ENCODE results near the gene DHRSX. TPM values are rescaled to one million over a fixed set of nuclear protein-coding genes. Genes with fewer than 3 reads are reported as not detected.

The DHRSX gene
- total and polyA plus RNA-seq, 9 of the 15 experiments (the other 6 are each of a cell fraction or from before 2014, with no cell fraction given), result 0.59 to 11.0 (median 6.2) TPM

DNA sequence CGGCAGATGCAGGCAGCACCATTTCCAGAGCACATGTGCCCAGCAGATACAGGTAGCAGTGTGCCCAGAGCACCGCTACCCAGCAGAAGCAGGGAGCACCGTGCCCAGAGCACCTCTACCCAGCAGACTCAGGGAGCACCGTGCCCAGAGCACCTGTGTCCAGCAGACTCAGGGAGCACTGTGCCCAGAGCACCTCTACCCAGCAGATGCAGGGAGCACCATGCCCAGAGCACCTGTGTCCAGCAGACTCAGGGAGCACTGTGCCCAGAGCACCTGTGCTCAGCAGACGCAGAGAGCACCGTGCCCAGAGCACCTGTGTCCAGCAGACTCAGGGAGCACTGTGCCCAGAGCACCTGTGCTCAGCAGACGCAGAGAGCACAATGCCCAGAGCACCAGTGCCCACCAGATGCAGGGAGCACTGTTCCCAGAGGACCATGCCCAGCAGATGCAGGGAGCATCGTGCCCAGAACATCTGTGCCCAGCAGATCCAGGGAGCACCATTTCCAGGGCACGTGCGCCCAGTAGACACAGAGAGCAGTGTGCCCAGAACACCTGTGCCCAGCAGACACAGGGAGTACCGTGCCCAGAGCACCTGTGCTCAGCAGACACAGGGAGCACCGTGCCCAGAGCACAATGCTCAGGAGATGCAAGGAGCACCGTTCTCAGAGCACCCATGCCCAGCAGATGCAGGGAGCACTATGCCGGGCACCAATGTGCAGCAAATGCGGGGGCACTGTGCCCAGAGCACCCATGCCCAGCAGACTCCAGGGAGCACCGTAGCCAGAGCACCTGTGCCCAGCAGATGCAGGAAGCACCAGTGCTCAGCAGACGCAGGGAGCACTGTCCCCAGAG is 236.4 kb downstream of the DHRSX start:
- no peak for ATAC-seq
- in situ Hi-C loops (cut with MboI), result loop anchor here (25.0 kb wide), 1 partner anchor 327 kb away; no protein-coding TSS in a partner anchor
- peak; percentile 46 for TF ChIP-seq CHD4 (IDR thresholded peaks at IDR 0.05; ENCODE audit: insufficient read depth, insufficient replicate concordance, low read depth, low read length, poor library complexity, severe bottlenecking)
- TF ChIP-seq RCOR1 (IDR thresholded peaks at IDR 0.05; ENCODE audit: borderline replicate concordance in 1 of 2, low read depth in 2 of 2, low read length in 2 of 2), result no peak
- peak; percentile 35; the same call in 1 of the 2 replicates for TF ChIP-seq HNRNPL (IDR thresholded peaks at IDR 0.05; ENCODE audit: low read depth, low read length)
- TF ChIP-seq MAZ (CRISPR knock-in tag; conservative IDR thresholded peaks at IDR 0.05 in 1 of 2, IDR thresholded peaks at IDR 0.05 in 1 of 2), result no peak
- no peak for TF ChIP-seq HMG20B (CRISPR knock-in tag; IDR thresholded peaks at IDR 0.05)
- no peak for TF ChIP-seq JUND (IDR thresholded peaks at IDR 0.05; ENCODE audit: borderline replicate concordance, low read depth, low read length)
- TF ChIP-seq JUND (tag; IDR thresholded peaks at IDR 0.05; ENCODE audit: borderline replicate concordance, low read depth, low read length), result no peak
- TF ChIP-seq ILF3 (IDR thresholded peaks at IDR 0.05; ENCODE audit: borderline replicate concordance), result no peak
- TF ChIP-seq CEBPG (CRISPR knock-in tag; IDR thresholded peaks at IDR 0.05), result no peak
- no peak for TF ChIP-seq CEBPG (tag; conservative IDR thresholded peaks at IDR 0.05 in 1 of 2, IDR thresholded peaks at IDR 0.05 in 1 of 2)
- TF ChIP-seq POLR3G (IDR thresholded peaks at IDR 0.05; ENCODE audit: extremely low read depth, insufficient read length, insufficient replicate concordance), result no peak
- no peak for TF ChIP-seq TFE3 (CRISPR knock-in tag; IDR thresholded peaks at IDR 0.05)
- TF ChIP-seq ZNF263 (CRISPR knock-in tag; IDR thresholded peaks at IDR 0.05; ENCODE audit: borderline replicate concordance), result peak; percentile 85
- TF ChIP-seq PHB (CRISPR knock-in tag; IDR thresholded peaks at IDR 0.05), result no peak
- TF ChIP-seq ZBTB33 (CRISPR knock-in tag; IDR thresholded peaks at IDR 0.05), result 0 out of 2 replicates have a peak, but pooled peaks have one; percentile 33

More for the DNA sequence above, 236.4 kb downstream of the DHRSX start:
- Histone ChIP-seq H4K20me1 (replicated peaks; ENCODE audit: control insufficient read depth, insufficient read depth, low read length) (no peaks in the 10 kb centered on the region), H3K9me3 (replicated peaks; ENCODE audit: control insufficient read depth, insufficient read depth, low read depth, low read length) (no peaks in the 10 kb centered on the region), H3K27ac (ENCODE audit: extremely low read depth, low read depth, low read length) (no peak overlapping the region), H3K9me1 (ENCODE audit: control insufficient read depth, insufficient read depth, low read length) (no peaks in the 10 kb centered on the region), H2AFZ (ENCODE audit: low read depth, low read length) (no peak overlapping the region), H3K27me3 (ENCODE audit: control insufficient read depth in 2 of 2, insufficient read depth in 2 of 2, low read length in 2 of 2) (no peaks in the 10 kb centered on the region), H3K4me3 (no peak overlapping the region), H3K4me2 (ENCODE audit: insufficient read depth, low read length) (no peak overlapping the region), H3K4me1 (replicated peaks in 1 of 2; ENCODE audit: control insufficient read depth in 2 of 2, insufficient read depth in 2 of 2, low read length in 2 of 2) (peaks cover 0 to 8% of the 10 kb centered on the region in 2 experiments; a peak in 2 of 5 replicates), H3K79me2 (ENCODE audit: control insufficient read depth, insufficient read depth, low read length) (no peaks in the 10 kb centered on the region), H3K9ac (ENCODE audit: insufficient read depth in 1 of 2, low read depth in 2 of 2, low read length in 2 of 2) (no peak overlapping the region), H3K36me3 (ENCODE audit: control insufficient read depth, insufficient read depth, low read length) (no peaks in the 10 kb centered on the region)
- intact Hi-C loops (cut with micrococcal nuclease), result no loop called here
- no peak for DNase-seq (ENCODE audit: extremely low read depth in 1 of 4, low spot score in 3 of 4)
- 61% methylated on average over 14 of the region's 17 CpGs for WGBS (ENCODE audit: insufficient coverage, low coverage, missing lambda C conversion rate)
- no TSS peak for BruUV-seq (replicated peaks)
- CTCF ChIA-PET (ENCODE audit: low intra/inter-chr PET ratio), result no interaction called here
- no peak for FAIRE-seq
- POLR2A ChIA-PET, result no interaction called here
